K562 (cell line): Measurements from ENCODE around the gene RAD50. TPM values are rescaled to one million over a fixed set of nuclear protein-coding genes. Genes with fewer than 3 reads are reported as not detected.

Experiments used
- AFF1 ChIP-seq, 2 experiments: fragments of 450-650 bp; IDR thresholded peaks; 2 replicates each; pipeline ENCODE4 v1.6.1; 2018; ENCODE audit warnings: mild to moderate bottlenecking in 2 of 2, low read depth in 1 of 2; ENCODE audit not compliant: partially characterized antibody in 2 of 2
- BRF2 ChIP-seq: IDR thresholded peaks from 3 replicates; pipeline ENCODE4 v1.6.1; 2011; ENCODE audit warnings: borderline replicate concordance, mild to moderate bottlenecking; ENCODE audit not compliant: insufficient read length, insufficient read depth
- ETS1 ChIP-seq: conservative IDR thresholded peaks from 2 replicates; pipeline ENCODE4 v1.6.1; 2011; ENCODE audit warnings: low read depth, mild to moderate bottlenecking, low read length; ENCODE audit not compliant: control insufficient read depth
- JUNB ChIP-seq: fragments of 450-650 bp; formaldehyde crosslinking; conservative IDR thresholded peaks from 2 replicates; pipeline ENCODE4 v1.4.0; 2020; ENCODE audit warnings: mild to moderate bottlenecking
- NCOA1 ChIP-seq: fragments of 450-650 bp; IDR thresholded peaks from 2 replicates; pipeline ENCODE4 v1.6.1; 2016; ENCODE audit warnings: low read depth
- NFE2L1 ChIP-seq: fragments of 450-650 bp; IDR thresholded peaks from 2 replicates; pipeline ENCODE4 v1.6.1; 2016; ENCODE audit warnings: missing genetic modification characterization, low read depth, mild to moderate bottlenecking, missing compliant biosample characterization, moderate library complexity, borderline replicate concordance
- NR4A1 ChIP-seq, 2 experiments: fragments of 250-450 bp in 1 of 2; fragments of 450-650 bp in 1 of 2; sonication (Bioruptor Pico) in 1 of 2; IDR thresholded peaks; 2 replicates each; pipeline versions ENCODE4 v1.4.0 to v1.6.1; 2016 to 2020; ENCODE audit warnings: mild to moderate bottlenecking in 2 of 2, missing compliant biosample characterization in 1 of 2, missing genetic modification characterization in 1 of 2, moderate library complexity in 1 of 2
- PML ChIP-seq: IDR thresholded peaks from 2 replicates; pipeline ENCODE4 v1.6.1; 2012; ENCODE audit warnings: low read length, inconsistent platforms
- PREB ChIP-seq: sonication (generic); formaldehyde crosslinking; IDR thresholded peaks from 2 replicates; pipeline ENCODE4 v1.8.1; 2023; ENCODE audit warnings: mild to moderate bottlenecking, missing genetic modification reagents
- RBM22 ChIP-seq: fragments of 200-400 bp; formaldehyde crosslinking; IDR thresholded peaks from 2 replicates; pipeline ENCODE4 v1.6.1; 2018; ENCODE audit warnings: low read length, low read depth; ENCODE audit not compliant: poor library complexity, severe bottlenecking
- ZBTB11 ChIP-seq, 3 experiments: fragments of 200-800 bp in 1 of 3; fragments of 250-450 bp in 1 of 3; fragments of 450-650 bp in 1 of 3; sonication (Bioruptor Pico) in 1 of 3; sonication (Bioruptor generic) in 1 of 3; formaldehyde crosslinking in 1 of 3; IDR thresholded peaks; 2 replicates each; pipeline versions ENCODE4 v1.6.1 to v1.8.0; 2016 to 2022; ENCODE audit warnings: mild to moderate bottlenecking in 2 of 3, missing genetic modification characterization in 2 of 3, missing compliant biosample characterization in 1 of 3, moderate library complexity in 1 of 3
- ZNF444 ChIP-seq: fragments of 250-450 bp; sonication (Bioruptor Pico); IDR thresholded peaks from 2 replicates; pipeline ENCODE4 v1.4.0; 2020; ENCODE audit warnings: mild to moderate bottlenecking, moderate library complexity
- ZNF551 ChIP-seq: fragments of 250-450 bp; sonication (Bioruptor Pico); IDR thresholded peaks from 2 replicates; pipeline ENCODE4 v1.5.0; 2021; ENCODE audit warnings: mild to moderate bottlenecking, moderate library complexity
- polyA plus RNA-seq, 8 experiments: library from polyadenylated mRNA; depleted of rRNA in 4 of 8; stranded (reverse) in 5 of 8; unstranded in 3 of 8; fragments of >200 nt; fragmentation: Nextera tagmentation in 2 of 8; fragmentation: Illumina TruSeq in 1 of 8; extraction: Ambion mirVana in 2 of 8; extraction: Trizol in 1 of 8; gene quantifications; 2 replicates each; pipeline versions ENCODE4 v1.2.1 to v1.2.3, GENCODE V29; 2011 to 2014; ENCODE audit warnings: inconsistent platforms in 1 of 8, missing spikeins in 1 of 8
- total RNA-seq, 7 experiments: library from RNA; depleted of rRNA in 6 of 7; stranded (reverse); fragments of >200 nt in 6 of 7; fragmentation: Illumina TruSeq in 2 of 7; extraction: Trizol in 2 of 7; gene quantifications; 2 replicates each; pipeline versions ENCODE4 v1.2.1 to v1.2.3, GENCODE V29; 2011 to 2021; ENCODE audit warnings: low replicate concordance in 1 of 7

RAD50 gene
- total and polyA plus RNA-seq, 9 of the 15 experiments (the other 6 are each of a cell fraction or from before 2014, with no cell fraction given) = 15.3 to 74.2 (median 44.1) TPM

DNA sequence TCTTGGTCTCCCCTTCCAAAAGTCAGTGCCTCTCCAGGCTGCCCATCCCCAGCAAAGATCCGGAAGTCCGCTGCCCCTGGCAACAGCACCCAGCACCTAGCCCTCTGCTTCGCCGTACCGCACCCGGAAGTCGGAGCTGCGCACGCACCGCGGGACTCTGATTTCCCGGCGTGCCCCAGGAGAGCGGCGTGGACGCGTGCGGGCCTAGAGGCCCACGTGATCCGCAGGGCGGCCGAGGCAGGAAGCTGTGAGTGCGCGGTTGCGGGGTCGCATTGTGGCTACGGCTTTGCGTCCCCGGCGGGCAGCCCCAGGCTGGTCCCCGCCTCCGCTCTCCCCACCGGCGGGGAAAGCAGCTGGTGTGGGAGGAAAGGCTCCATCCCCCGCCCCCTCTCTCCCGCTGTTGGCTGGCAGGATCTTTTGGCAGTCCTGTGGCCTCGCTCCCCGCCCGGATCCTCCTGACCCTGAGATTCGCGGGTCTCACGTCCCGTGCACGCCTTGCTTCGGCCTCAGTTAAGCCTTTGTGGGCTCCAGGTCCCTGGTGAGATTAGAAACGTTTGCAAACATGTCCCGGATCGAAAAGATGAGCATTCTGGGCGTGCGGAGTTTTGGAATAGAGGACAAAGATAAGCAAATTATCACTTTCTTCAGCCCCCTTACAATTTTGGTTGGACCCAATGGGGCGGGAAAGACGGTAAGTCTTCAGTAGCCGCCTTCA is at the start of gene RAD50 (continued):
- TF ChIP-seq ETS1 (peak; percentile 83; the same call in 1 of the 2 replicates), NFE2L1 (tag) (no peak), ZNF444 (CRISPR knock-in tag) (peak; percentile 69), JUNB (CRISPR knock-in tag) (no peak), NCOA1 (peak; percentile 36; the same call in 1 of the 2 replicates), RBM22 (peak; percentile 50), NR4A1 (CRISPR knock-in tag; IDR thresholded peaks at IDR 0.05) (peak; percentile 82), NR4A1 (tag; IDR thresholded peaks at IDR 0.05) (peak; percentile 71), BRF2 (no peak), PML (peak; percentile 73; the same call in 1 of the 2 replicates), AFF1 (IDR thresholded peaks at IDR 0.05; ENCODE audit: low read depth in 1 of 2, partially characterized antibody in 2 of 2) (peak in 1 of 2 experiments; percentile 54), ZBTB11 (CRISPR knock-in tag; IDR thresholded peaks at IDR 0.05) (peak in 2 of 3 experiments; percentile 32 to 80; a peak in 3 of 6 replicates), ZNF551 (CRISPR knock-in tag) (no peak), PREB (CRISPR knock-in tag) (peak; percentile 74; the same call in 1 of the 2 replicates)
